Stomach (tissue), 4 donors: ENCODE measurements around the gene GOLPH3.
"Not testable (repeated sequence)": the region's sequence is repeated elsewhere in the genome, so short reads cannot be mapped to it uniquely, and the experiment has no call there.

Experiments used
- CTCF ChIP-seq, 7 experiments: fragments of 450-650 bp in 4 of 7; fragments of 200-600 bp in 3 of 7; sonication (generic) in 3 of 7; IDR thresholded peaks; one replicate each; pipeline ENCODE4 v1.5.1; 2016 to 2019; ENCODE audit warnings: antibody characterized with exemption in 7 of 7, control low read depth in 2 of 7, mild to moderate bottlenecking in 1 of 7
- EP300 ChIP-seq: sonication (generic); formaldehyde crosslinking; IDR thresholded peaks from one replicate; pipeline ENCODE4 v1.6.1; 2017; ENCODE audit warnings: antibody characterized with exemption
- POLR2A ChIP-seq, 4 donors: fragments of 450-650 bp; IDR thresholded peaks; one replicate each; pipeline ENCODE4 v1.6.1; 2016; ENCODE audit warnings: antibody characterized with exemption in 4 of 4, control low read depth in 2 of 4, mild to moderate bottlenecking in 1 of 4, moderate library complexity in 1 of 4
- POLR2AphosphoS5 ChIP-seq, 3 donors: sonication (generic); formaldehyde crosslinking; IDR thresholded peaks; one replicate each; pipeline ENCODE4 v1.6.1; 2016; ENCODE audit warnings: antibody characterized with exemption in 3 of 3

DNA sequence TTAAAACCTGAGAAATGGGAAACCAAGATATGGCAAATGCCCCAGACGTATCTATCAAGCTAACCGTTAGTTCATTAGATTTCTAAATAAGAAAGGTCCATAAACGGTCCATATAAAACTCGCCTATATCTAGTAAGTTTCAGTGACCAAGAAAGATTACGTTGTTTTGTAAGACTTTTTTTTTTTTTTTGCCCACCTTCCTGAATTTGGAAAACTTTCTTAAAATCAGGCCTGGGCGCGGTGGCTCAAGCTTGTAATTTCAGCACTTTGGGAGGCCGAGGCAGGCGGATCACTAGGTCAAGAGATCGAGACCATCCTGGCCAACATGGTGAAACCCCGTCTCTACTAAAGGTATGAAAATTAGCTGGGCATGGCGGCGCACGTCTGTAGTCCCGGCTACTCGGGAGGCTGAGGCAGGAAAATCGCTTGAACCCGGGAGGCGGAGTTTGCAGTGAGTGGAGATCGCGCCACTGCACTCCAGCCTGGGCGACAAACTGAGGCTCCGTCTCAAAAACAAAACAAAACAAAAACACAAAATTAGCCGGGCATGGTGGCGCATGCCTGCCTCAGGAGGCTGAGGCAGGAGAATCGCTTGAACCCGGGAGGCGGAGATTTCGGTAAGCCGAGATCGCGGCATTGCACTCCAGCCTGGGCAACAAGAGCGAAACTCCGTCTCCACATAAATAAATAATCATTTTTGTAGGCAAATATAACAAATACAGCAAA is 1.8 kb downstream of the GOLPH3 start:
- TF ChIP-seq CTCF (IDR thresholded peaks at IDR 0.05); EP300; POLR2AphosphoS5 (IDR thresholded peaks at IDR 0.05); POLR2A (IDR thresholded peaks at IDR 0.05): not testable (repeated sequence)
